Rectal smooth muscle tissue (tissue), 1 donor: ENCODE data around the gene ENC1.

Source experiments
- H3K27ac ChIP-seq: one replicate; pipeline ENCODE4 v1.7.0; 2013; ENCODE audit warnings: low read depth, low read length, inconsistent platforms
- H3K27me3 ChIP-seq: one replicate; pipeline ENCODE4 v1.7.0; 2013; ENCODE audit warnings: low read length; ENCODE audit not compliant: control insufficient read depth, insufficient read depth
- H3K36me3 ChIP-seq: one replicate; pipeline ENCODE4 v1.7.0; 2013; ENCODE audit warnings: low read length; ENCODE audit not compliant: control insufficient read depth, insufficient read depth
- H3K4me1 ChIP-seq: one replicate; pipeline ENCODE4 v1.7.0; 2013; ENCODE audit warnings: low read length; ENCODE audit not compliant: control insufficient read depth, insufficient read depth
- H3K4me3 ChIP-seq: one replicate; pipeline ENCODE4 v1.7.0; 2013; ENCODE audit warnings: low read length
- H3K9ac ChIP-seq: one replicate; pipeline ENCODE4 v1.7.0; 2013; ENCODE audit warnings: low read length

ENC1 gene

DNA sequence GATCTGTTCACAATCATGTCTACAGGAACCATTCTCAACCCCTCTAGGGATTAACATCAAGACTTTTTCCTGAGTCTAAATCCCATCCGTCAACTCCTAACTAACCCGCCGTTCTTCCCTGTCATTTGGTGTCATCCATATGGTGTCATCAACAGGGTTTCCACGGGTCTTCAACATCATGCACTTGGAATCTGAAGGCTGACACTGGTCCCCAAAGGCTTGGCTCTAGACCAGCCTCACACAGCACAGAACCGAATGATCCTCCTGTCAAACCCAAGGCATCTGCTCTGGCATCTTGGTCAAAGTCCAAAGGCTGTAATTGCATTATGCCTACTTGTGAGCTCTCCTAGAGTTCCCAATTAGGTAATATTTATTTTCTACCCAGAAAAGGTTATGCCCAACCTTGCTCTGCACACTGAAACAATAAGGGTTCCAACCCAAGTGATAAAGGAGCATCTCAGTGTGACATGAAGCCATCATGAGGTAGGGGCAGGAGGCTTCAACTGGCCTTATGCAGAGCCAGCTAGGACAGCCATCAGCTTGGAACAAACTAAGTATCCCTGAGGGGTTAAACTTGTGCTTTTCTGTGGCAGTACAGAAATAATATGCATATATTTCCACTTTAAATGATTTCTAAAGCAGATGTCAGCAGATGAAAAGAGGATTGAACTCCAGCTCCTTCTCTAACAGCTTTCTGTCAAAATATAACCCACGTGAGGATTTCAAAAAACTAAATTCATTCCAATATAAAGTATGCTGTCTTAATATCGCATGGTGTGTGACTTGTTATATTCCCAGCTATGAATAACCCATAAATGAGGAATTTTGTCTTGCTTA is 13.9 kb downstream of the ENC1 start:
- Histone ChIP-seq H3K9ac (no peak overlapping the region), H3K4me3 (no peak overlapping the region), H3K27ac (no peak overlapping the region), H3K36me3 (no peaks in the 10 kb centered on the region), H3K4me1 (no peaks in the 10 kb centered on the region), H3K27me3 (no peaks in the 10 kb centered on the region)

- no peak overlapping the region for H3K9ac ChIP-seq
- no peaks in the 10 kb centered on the region for H3K36me3 ChIP-seq
- H3K27ac ChIP-seq: no peak overlapping the region
- H3K4me1 ChIP-seq: no peaks in the 10 kb centered on the region
- no peaks in the 10 kb centered on the region for H3K27me3 ChIP-seq
- no peak overlapping the region for H3K4me3 ChIP-seq
Observed at GRCh38 chr5:74625742-74626241, 14.7 kb downstream of the ENC1 start.

DNA sequence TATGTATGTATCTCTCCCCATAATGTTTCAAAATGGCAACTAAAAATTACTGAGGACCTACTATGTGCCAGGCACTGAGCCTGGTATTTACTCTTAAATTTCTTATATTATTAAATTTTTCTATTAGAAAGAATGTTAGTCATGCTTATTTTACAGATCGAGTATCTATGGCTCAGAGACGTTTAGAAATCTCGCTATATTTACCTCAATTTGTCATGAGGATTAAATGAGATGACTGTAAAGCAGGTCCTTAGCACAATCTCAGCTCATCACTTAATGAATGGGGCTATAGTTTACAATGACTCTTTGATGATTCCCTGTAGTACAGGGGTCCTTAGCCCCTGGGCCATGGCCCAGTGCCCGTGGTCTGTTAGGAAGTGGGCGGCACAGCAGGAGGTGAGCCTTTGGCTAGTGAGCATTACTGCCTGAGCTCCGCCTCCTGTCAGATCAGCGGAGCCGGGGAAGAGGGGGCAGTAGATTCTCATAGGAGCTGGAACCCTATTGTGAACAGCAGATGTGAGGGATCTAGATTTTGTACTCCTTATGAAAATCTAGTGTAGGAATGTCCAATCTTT is 15.5 kb downstream of the ENC1 start:
- no peak overlapping the region for H3K4me3 ChIP-seq
- no peak overlapping the region for H3K27ac ChIP-seq
- no peaks in the 10 kb centered on the region for H3K36me3 ChIP-seq
- no peaks in the 10 kb centered on the region for H3K27me3 ChIP-seq
- H3K9ac ChIP-seq: no peak overlapping the region
- H3K4me1 ChIP-seq: no peaks in the 10 kb centered on the region

- no peak overlapping the region for H3K27ac ChIP-seq
- H3K27me3 ChIP-seq: no peaks in the 10 kb centered on the region
- H3K36me3 ChIP-seq: no peaks in the 10 kb centered on the region
- H3K4me1 ChIP-seq: no peaks in the 10 kb centered on the region
- no peak overlapping the region for H3K9ac ChIP-seq
- no peak overlapping the region for H3K4me3 ChIP-seq
Observed at GRCh38 chr5:74624501-74624900, 16.0 kb downstream of the ENC1 start.

DNA sequence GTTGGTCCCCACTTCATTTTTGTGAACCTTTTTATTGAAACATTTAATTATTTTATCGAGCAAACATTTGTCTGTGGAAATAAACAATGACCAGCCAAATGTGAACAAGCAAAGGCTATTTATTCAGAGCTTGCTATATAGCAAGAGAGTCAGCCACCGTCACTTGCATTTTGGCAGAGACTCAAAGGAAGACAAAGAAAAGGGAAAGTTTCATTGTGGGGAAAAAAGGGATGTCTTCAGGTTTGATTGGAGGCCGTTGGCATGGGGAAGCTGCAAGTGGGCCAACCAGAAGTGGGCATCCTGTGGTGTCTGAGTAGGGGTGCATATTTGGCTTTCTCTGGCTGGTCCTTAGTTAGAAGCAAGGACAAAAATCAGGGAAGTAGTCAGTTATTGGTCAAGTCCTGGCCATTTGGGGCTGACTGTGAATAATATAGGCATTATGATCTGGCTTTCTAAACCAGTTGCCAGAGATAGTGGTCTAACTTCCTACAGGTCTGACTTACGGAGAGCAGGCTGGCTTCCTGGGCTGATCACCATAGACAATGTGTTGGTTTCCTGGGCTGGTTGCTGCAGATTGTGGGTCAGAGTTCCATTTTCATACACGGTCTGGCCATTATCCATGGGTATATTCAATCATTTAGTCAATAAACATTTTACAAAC is 16.6 kb downstream of the ENC1 start:
- Histone ChIP-seq H3K4me1 (no peaks in the 10 kb centered on the region), H3K27ac (no peak overlapping the region), H3K4me3 (no peak overlapping the region), H3K36me3 (no peaks in the 10 kb centered on the region), H3K9ac (no peak overlapping the region), H3K27me3 (no peaks in the 10 kb centered on the region)

- Histone ChIP-seq H3K27me3 (no peaks in the 10 kb centered on the region), H3K36me3 (no peaks in the 10 kb centered on the region), H3K4me1 (no peaks in the 10 kb centered on the region), H3K4me3 (no peak overlapping the region), H3K9ac (no peak overlapping the region), H3K27ac (no peak overlapping the region)
Observed at GRCh38 chr5:74623006-74623611, 17.4 kb downstream of the ENC1 start.

- Histone ChIP-seq H3K4me1 (no peaks in the 10 kb centered on the region), H3K27ac (no peak overlapping the region)
Observed at GRCh38 chr5:74622122-74622521, 18.4 kb downstream of the ENC1 start.

DNA sequence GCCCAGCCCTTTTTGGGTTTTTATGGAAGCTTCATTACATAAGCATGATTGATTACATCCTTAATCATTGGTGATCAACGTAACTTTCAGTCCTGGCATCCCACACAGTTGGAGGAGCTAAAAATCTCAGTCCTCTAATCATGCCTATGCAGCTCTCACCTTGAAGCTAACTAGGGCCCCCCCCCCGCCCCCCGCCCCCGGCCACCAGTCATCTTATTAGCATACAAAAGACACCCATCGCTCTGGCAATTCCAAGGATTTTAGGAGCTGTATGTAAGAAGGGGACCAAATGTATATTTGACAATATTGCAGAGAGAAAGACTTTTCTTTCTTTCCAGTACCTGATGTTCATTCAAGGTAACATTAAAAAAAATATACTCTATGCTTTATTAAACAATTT is 19.0 kb downstream of the ENC1 start:
- no peaks in the 10 kb centered on the region for H3K36me3 ChIP-seq
- no peak overlapping the region for H3K27ac ChIP-seq
- no peaks in the 10 kb centered on the region for H3K4me1 ChIP-seq
- no peaks in the 10 kb centered on the region for H3K27me3 ChIP-seq
- no peak overlapping the region for H3K4me3 ChIP-seq
- no peak overlapping the region for H3K9ac ChIP-seq

More at GRCh38 chr5:74622122-74622521, 18.4 kb downstream of the ENC1 start:
- Histone ChIP-seq H3K9ac (no peak overlapping the region), H3K4me3 (no peak overlapping the region), H3K27me3 (no peaks in the 10 kb centered on the region), H3K36me3 (no peaks in the 10 kb centered on the region)

GRCh38 chr5:74619308-74619707 is 21.2 kb downstream of the ENC1 start:
- Histone ChIP-seq H3K27me3 (no peaks in the 10 kb centered on the region), H3K9ac (no peak overlapping the region), H3K4me1 (no peaks in the 10 kb centered on the region), H3K36me3 (no peaks in the 10 kb centered on the region), H3K27ac (no peak overlapping the region), H3K4me3 (no peak overlapping the region)

DNA sequence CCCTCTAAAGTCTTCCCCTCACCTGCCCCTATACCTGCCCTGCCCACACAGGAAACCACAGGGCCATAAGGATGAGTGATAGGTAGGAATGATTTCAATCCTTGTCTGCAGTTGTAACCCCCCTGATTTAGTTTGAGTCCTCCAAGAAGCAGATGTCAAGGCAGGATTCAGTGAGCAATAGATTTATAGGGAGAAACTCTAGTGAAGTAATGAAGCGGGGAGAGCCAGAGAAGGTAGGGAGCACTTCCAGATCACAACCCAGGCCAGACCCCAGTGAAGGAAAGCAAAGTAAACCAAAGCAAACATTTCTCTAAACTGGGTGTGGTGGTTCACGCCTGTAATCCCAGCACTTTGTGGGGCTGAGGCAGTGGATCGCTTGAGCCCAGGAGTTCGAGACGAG is 22.4 kb downstream of the ENC1 start:
- H3K36me3 ChIP-seq: no peaks in the 10 kb centered on the region
- no peak overlapping the region for H3K9ac ChIP-seq
- no peak overlapping the region for H3K4me3 ChIP-seq
- no peaks in the 10 kb centered on the region for H3K27me3 ChIP-seq
- no peak overlapping the region for H3K27ac ChIP-seq
- no peaks in the 10 kb centered on the region for H3K4me1 ChIP-seq

DNA sequence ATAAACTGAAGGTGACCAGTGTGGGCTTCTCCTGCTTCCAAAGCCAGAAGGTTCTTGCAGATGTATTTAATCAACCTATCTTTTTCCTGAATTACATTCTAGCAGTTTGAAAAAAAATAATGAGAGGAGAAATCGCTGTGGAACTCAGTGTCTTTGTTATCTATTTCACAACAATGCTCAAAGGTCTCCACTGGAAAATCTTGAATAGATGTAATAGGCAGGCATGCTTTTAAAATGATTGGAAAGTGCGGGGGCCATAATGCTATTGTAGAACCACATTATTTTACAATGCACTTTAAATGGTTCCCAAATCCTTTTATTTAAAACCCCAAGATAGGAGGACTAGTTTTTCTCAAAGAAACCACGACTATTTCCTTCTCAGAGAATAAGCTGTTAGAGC is 23.3 kb downstream of the ENC1 start:
- no peak overlapping the region for H3K27ac ChIP-seq
- H3K9ac ChIP-seq: no peak overlapping the region
- H3K27me3 ChIP-seq: no peaks in the 10 kb centered on the region
- H3K4me1 ChIP-seq: no peaks in the 10 kb centered on the region
- no peak overlapping the region for H3K4me3 ChIP-seq
- H3K36me3 ChIP-seq: no peaks in the 10 kb centered on the region
